Forelimb muscle (tissue), 1 donor: ENCODE data around the gene U2AF2. TPM values are rescaled to one million over a fixed set of nuclear protein-coding genes. Genes with fewer than 3 reads are reported as not detected.

ENCODE experiments used
- DNase-seq: peaks from one replicate; pipeline ENCODE4 v3.0.0-alpha.2; 2013; ENCODE audit warnings: low read depth
- polyA plus RNA-seq: library from polyadenylated mRNA; unstranded; fragments of 120-200 nt; gene quantifications from one replicate; pipeline ENCODE4 v1.2.1, GENCODE V29; 2013; ENCODE audit not compliant: insufficient read length

The U2AF2 gene
- polyA plus RNA-seq, 1 donor = 110 TPM

GRCh38 chr19:55689411-55690108 is 34.7 kb downstream of the U2AF2 start:
- DNase-seq = no peak

GRCh38 chr19:55690109-55690768 is 35.4 kb downstream of the U2AF2 start:
- DNase-seq = no peak

DNA sequence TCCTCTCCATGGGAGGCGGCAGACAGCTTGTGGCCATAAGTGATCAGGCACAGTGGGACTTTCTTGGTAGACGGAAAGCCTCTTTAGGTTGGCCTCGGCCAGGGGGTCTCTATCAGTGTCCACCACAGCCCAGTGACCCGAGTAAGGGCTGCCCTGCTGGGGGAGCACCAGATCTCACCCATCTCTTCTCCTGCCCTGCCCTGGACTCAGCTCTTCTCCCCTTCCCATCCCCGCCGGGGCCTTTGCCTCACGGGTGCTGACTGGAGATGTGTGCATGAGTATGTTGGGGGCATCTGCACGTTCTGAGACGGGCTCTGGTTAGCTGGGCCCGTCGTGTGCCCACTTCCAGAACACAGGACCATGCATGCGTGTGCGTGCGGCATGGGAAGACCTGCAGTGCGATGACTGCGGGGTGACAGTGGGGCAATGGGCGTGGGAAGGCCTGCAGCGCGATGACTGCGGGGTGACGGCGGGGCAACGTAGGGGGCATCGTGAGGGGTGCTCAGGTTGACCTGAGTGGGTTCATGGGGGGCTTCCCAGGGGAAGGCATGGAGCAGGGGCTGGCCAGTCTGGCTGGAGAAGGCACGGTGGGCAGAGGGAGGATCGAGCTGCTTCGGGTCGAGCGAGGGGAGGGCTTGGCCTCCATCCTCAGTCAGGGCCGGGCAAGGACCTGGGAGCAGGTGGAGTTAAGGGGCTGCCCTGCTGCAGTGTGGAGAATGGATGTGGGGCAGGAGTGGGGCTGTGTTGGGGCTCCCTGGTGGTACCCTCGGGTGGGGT is 36.1 kb downstream of the U2AF2 start:
- DNase-seq = no peak

DNA sequence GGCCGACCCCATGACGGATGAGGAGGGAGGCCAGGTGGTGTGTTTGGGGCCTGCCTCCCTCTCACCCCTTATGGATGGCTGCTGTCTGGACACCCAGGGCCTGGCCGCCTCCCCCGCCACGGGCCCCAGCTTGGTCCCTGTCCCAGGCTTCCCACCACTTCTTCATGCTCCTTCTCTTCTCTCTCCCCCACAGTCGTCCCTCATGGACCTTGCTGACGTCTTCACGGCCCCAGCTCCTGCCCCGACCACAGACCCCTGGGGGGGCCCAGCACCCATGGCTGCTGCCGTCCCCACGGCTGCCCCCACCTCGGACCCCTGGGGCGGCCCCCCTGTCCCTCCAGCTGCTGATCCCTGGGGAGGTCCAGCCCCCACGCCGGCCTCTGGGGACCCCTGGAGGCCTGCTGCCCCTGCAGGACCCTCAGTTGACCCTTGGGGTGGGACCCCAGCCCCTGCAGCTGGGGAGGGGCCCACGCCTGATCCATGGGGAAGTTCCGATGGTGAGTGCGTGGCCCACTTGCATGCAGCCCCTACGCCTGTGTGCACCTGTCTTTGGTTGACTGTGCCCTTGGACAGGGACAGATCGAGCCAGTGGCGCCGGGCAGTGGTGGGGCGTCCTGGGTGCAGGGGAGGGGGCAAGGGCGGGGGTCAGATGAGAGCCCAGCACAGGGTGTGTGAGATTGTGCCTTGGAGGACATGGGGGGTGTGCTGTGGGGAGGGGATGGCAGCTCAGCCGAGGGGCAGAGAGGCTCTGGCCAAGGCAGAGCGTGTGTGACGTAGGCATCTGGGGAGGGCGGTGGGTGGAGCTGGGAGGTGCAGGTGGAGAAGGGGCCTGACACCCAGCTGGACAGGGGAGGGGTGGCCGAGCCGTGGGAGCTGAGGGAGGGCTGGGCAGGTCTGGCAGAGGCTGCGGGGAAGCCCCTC is 37.0 kb downstream of the U2AF2 start:
- DNase-seq = no peak

DNA sequence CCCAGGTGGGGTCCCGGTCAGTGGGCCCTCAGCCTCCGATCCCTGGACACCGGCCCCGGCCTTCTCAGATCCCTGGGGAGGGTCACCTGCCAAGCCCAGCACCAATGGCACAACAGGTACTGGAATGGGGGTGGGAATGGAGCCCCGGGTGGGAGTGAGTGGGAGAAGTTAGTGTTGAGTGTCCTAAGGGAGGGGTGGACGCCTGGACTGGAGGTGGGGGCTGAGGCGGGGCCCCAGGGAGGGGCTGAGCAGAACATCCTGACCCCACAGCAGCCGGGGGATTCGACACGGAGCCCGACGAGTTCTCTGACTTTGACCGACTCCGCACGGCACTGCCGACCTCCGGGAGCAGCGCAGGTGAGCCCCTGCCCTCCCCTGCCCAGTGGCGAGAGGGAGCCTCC is 37.8 kb downstream of the U2AF2 start:
- DNase-seq = no peak

GRCh38 chr19:55693336-55693974 is 38.6 kb downstream of the U2AF2 start:
- no peak for DNase-seq

DNA sequence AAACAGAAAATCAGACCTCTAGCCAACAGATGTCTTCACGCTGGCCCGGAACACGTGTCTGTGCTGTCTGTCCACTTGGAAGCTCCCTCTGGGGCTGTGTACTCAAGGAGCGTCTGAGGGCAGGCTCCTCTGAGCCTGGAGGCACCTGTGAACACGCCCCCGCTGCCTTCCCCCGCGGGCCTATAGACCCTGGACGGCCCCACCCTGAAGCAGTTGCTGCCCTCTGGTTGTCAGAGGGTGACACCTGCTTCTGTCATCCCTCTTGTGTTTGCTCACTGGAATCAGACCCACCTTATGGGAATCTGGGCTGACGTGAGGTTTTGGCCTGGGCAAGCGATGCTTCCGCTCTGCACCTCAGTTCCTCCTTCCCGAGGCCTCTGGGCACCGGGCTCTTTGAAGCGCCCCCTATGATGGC is 39.4 kb downstream of the U2AF2 start:
- no peak for DNase-seq

- DNase-seq = no peak
Observed at GRCh38 chr19:55694656-55695491, 40.0 kb downstream of the U2AF2 start.

- no peak for DNase-seq
Observed at GRCh38 chr19:55695511-55696290, 40.9 kb downstream of the U2AF2 start.

- DNase-seq = no peak
Observed at GRCh38 chr19:55696301-55697068, 41.6 kb downstream of the U2AF2 start.

DNA sequence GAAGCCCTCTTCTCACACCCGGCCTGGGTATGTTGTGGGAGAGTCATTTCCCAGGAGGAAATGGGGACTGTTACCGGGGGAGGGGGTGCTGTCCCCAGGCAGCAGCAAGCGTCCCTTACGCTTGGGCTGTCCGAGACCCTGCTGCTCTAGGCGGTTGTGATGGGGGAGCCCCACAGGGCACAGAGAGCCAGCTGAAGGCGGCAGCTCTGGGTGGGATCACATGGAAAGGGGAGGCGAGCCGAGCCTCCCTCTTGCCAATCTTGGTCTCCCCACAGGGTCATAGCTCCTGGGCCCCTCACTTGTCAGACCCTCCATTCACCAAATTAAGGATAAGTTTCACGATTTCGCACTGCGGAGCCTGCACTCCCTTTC is 42.2 kb downstream of the U2AF2 start:
- DNase-seq = no peak

DNA sequence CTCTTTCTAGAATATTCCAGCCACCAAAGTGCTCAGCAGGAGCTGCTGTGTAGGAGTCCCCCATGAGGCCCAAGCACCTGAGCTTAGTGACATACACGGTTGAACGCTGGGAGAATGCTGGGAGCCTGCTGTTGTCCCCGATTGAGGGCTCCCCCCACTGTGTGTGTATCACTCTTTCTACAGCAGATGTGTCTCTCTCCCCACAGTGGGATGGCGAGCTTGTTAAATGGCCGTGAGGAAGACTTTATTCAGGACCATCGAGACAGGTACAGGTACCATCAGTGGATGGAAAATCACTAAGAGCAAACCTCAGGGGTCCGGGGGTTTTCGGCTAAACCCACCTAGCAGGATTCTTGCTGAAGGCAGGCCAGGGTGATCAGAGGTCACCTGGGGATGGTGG is 42.9 kb downstream of the U2AF2 start:
- no peak for DNase-seq

GRCh38 chr19:55698256-55698655 is 43.4 kb downstream of the U2AF2 start:
- no peak for DNase-seq

DNA sequence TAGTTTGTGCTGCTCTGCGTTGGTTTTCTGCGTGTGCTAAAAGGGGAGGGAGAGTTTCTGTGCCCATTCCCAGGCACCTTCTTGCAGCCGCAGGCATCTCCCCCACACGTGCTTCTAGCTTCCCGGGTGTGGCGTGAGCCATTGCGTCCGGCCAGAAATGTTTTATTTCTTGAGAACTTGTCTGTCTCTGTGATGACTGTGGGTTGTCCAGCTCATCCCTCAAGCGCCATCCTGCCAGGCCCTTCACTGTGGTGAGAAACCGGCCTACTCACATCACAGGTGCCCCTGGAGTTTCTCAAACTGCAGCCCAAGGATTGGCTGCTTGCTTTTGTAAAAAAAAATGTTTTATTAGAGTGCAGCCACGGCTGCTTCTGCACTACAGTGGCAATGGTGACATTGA is 44.4 kb downstream of the U2AF2 start:
- no peak for DNase-seq

DNA sequence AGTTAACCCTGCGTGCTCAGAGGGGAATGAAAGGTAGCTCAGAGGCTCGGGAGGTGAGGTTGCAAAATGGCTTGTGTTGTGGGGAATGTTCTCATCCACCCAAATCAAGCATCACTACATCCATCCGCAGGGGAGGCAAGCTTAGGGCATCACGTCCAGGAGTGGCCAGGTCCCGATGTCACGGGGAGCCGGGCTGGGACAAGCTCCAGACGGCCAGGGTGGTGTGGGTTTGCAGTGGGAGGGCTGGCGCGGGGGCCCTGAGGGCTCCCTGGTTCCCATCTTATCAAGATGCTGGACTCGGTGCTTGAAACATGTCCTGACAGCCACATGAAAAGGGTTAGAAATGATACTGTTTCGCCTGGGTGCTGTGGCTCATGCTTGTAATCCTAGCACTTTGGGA is 46.0 kb downstream of the U2AF2 start:
- DNase-seq = no peak

- no peak for DNase-seq
Observed at GRCh38 chr19:55702131-55702627, 47.3 kb downstream of the U2AF2 start.

DNA sequence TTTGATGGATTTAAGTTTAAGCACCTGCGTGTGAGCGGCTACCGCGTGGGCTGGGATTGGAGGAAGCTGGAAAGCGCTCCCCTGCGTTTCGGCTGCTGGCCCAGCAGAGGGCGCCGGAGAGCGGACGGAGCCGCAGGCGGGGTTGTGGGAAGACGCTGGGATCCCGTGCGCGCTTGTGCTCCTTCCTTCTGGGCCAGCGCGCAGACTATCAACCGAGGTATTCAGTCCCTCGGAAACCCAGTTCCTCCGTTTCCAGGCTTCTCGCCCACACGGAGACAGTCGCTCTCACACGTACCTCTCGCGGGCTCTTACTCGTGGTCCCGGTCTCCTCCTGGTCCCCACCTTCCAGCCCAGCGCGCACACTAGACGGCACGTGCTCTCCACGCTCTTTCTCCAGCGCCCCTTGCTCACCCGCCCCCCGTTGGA is 49.0 kb downstream of the U2AF2 start:
- no peak for DNase-seq

- no peak for DNase-seq
Observed at GRCh38 chr19:55704494-55705245, 49.8 kb downstream of the U2AF2 start.
